Erythroblast (primary cell): ENCODE data around the gene BCL2L1.

ENCODE experiments used
- GATA1 ChIP-seq: IDR thresholded peaks from 2 replicates; pipeline ENCODE4 v1.6.1; 2011; ENCODE audit warnings: low read depth, mild to moderate bottlenecking, control low read depth, low read length, moderate library complexity
- POLR2A ChIP-seq: IDR thresholded peaks from 2 replicates; pipeline ENCODE4 v1.6.1; 2011; ENCODE audit warnings: mild to moderate bottlenecking, low read length

- TF ChIP-seq POLR2A (no peak), GATA1 (no peak)
Observed at GRCh38 chr20:31739550-31739977, 16.9 kb upstream of the BCL2L1 start.
